Tibial nerve (tissue), 4 donors: Measurements from ENCODE around the gene ARID1B. TPM values are rescaled to one million over a fixed set of nuclear protein-coding genes. Genes with fewer than 3 reads are reported as not detected.

Experiments
- DNase-seq, 2 donors: peaks; one replicate each; pipeline ENCODE4 v3.0.0-alpha.2; 2019; ENCODE audit warnings: low spot score in 2 of 2
- H3K27ac ChIP-seq, 4 donors: fragments of 200-600 bp; sonication (generic) in 3 of 4; one replicate each; pipeline ENCODE4 v1.5.1; 2017 to 2019; ENCODE audit warnings: mild to moderate bottlenecking in 1 of 4
- H3K27me3 ChIP-seq, 2 donors: fragments of 200-600 bp; sonication (generic) in 1 of 2; one replicate each; pipeline versions ENCODE4 v1.5.1 to v1.6.0; 2017 to 2019
- H3K36me3 ChIP-seq, 3 donors: fragments of 200-600 bp; sonication (generic); one replicate each; pipeline ENCODE4 v1.5.1; 2018 to 2019
- H3K4me1 ChIP-seq, 4 donors: fragments of 200-600 bp; sonication (generic) in 3 of 4; one replicate each; pipeline ENCODE4 v1.5.1; 2017 to 2019
- H3K4me3 ChIP-seq, 4 donors: fragments of 200-600 bp; sonication (generic) in 3 of 4; one replicate each; pipeline ENCODE4 v1.5.1; 2017 to 2019; ENCODE audit warnings: mild to moderate bottlenecking in 1 of 4, moderate library complexity in 1 of 4
- H3K9me3 ChIP-seq, 4 donors: fragments of 200-600 bp; sonication (generic) in 3 of 4; one replicate each; pipeline ENCODE4 v1.5.1; 2017 to 2019
- EP300 ChIP-seq, 2 donors: sonication (generic); formaldehyde crosslinking; IDR thresholded peaks; one replicate each; pipeline ENCODE4 v1.6.1; 2017; ENCODE audit warnings: antibody characterized with exemption in 2 of 2, mild to moderate bottlenecking in 1 of 2
- POLR2A ChIP-seq, 2 donors: fragments of 450-650 bp; IDR thresholded peaks; one replicate each; pipeline ENCODE4 v1.6.1; 2017; ENCODE audit warnings: antibody characterized with exemption in 2 of 2, mild to moderate bottlenecking in 2 of 2, moderate library complexity in 2 of 2
- WGBS, 2 donors: methylation state at CpG; one replicate each; pipeline ENCODE4 v1.1.5; 2018; 5-methylcytosine and 5-hydroxymethylcytosine counted together
- total RNA-seq, 4 donors: library from RNA; depleted of rRNA; stranded (reverse); fragments of >200 nt; gene quantifications; one replicate each; pipeline ENCODE4 v1.1.0, GENCODE V29; 2016
- TF ChIP-seq, protein P1 (sequence below), 5 experiments: fragments of 200-600 bp in 3 of 5; fragments of 450-650 bp in 2 of 5; sonication (generic) in 3 of 5; IDR thresholded peaks; one replicate each; pipeline ENCODE4 v1.5.1; 2016 to 2019; ENCODE audit warnings: antibody characterized with exemption in 5 of 5, mild to moderate bottlenecking in 3 of 5, moderate library complexity in 2 of 5

ARID1B gene
- total RNA-seq, 4 donors from 2014 or later: 91.5 to 123 (median 110) TPM

DNA sequence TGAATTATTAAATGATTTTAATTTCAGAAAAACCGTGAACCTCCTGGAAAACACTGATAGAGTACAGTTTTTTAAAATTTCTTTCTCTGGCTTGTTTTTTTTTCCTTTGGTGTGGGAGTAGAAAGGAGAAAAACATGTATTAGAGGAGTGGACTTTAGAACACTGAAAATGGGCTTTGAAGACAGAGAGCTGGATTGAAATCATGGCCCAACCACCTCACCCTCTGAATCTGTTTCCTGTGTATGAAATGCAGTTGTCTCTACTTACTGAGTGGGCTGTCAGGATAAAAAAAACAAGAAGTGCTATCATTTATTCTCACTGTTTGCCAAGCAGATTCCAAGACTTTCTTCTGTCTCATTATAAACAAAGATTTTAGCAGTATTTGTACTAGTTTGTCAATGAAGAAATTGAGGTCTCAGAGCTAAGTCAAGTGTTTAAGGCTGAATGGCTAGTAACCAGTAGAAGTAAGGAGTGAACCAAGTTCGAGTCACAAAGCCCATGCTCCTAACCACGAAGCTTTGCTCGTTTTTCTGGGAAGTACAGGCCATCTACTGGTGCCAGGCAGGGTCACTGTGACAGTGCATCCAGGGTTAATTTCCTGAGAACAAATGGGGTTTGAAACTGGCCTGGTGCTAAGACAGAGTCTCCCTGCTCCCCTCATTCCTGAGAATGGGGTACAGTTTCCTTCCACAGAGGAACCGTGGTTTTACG is 289.8 kb downstream of the ARID1B start:
- peaks cover 0 to 56% (median 17%) of the 10 kb centered on the region in 4 donors for H3K4me1 ChIP-seq
- H3K9me3 ChIP-seq: no peaks in the 10 kb centered on the region
- peak overlapping the region in 1 of 4 donors; percentile 17 for H3K27ac ChIP-seq
- WGBS, 2 donors: 59 to 65% methylated on average over 6 of the region's 6 CpGs
- H3K4me3 ChIP-seq: no peak overlapping the region
- TF ChIP-seq POLR2A (IDR thresholded peaks at IDR 0.05) (no peak), EP300 (IDR thresholded peaks at IDR 0.05) (no peak)
- TF ChIP-seq, protein P1, sequence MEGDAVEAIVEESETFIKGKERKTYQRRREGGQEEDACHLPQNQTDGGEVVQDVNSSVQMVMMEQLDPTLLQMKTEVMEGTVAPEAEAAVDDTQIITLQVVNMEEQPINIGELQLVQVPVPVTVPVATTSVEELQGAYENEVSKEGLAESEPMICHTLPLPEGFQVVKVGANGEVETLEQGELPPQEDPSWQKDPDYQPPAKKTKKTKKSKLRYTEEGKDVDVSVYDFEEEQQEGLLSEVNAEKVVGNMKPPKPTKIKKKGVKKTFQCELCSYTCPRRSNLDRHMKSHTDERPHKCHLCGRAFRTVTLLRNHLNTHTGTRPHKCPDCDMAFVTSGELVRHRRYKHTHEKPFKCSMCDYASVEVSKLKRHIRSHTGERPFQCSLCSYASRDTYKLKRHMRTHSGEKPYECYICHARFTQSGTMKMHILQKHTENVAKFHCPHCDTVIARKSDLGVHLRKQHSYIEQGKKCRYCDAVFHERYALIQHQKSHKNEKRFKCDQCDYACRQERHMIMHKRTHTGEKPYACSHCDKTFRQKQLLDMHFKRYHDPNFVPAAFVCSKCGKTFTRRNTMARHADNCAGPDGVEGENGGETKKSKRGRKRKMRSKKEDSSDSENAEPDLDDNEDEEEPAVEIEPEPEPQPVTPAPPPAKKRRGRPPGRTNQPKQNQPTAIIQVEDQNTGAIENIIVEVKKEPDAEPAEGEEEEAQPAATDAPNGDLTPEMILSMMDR (IDR thresholded peaks at IDR 0.05): no peak
- no peak for DNase-seq
- no peaks in the 10 kb centered on the region for H3K36me3 ChIP-seq
- no peaks in the 10 kb centered on the region for H3K27me3 ChIP-seq

DNA sequence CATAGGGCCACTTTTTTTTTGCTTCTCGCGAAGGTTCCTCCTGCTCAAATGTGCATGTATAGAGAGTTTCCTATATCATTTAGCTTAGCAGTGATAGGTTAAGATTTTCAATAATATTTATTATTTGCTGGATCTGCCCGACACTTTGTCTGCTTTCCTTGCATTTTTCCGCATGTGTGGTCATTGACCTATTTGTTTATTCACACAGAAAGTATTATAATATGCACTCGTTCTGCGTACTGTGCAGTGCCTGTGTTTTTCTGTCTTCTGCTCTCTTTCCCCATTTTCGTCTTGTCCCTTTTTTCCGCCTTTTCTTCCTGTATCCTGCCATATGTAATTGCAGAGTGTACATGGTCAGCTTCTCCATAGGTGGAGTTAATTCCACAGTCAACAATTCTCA is 290.3 kb downstream of the ARID1B start:
- H3K4me1 ChIP-seq: peaks cover 0 to 56% (median 17%) of the 10 kb centered on the region in 4 donors
- H3K27me3 ChIP-seq: no peaks in the 10 kb centered on the region
- peak overlapping the region in 1 of 4 donors; percentile 17 for H3K27ac ChIP-seq
- DNase-seq: no peak
- no peaks in the 10 kb centered on the region for H3K9me3 ChIP-seq
- H3K36me3 ChIP-seq: no peaks in the 10 kb centered on the region
- no peak overlapping the region for H3K4me3 ChIP-seq
- 81% methylated on average over 8 of the region's 8 CpGs for WGBS, 2 donors
- TF ChIP-seq, protein P1 (IDR thresholded peaks at IDR 0.05): no peak
- no peak for TF ChIP-seq POLR2A (IDR thresholded peaks at IDR 0.05)
- no peak for TF ChIP-seq EP300 (IDR thresholded peaks at IDR 0.05)

DNA sequence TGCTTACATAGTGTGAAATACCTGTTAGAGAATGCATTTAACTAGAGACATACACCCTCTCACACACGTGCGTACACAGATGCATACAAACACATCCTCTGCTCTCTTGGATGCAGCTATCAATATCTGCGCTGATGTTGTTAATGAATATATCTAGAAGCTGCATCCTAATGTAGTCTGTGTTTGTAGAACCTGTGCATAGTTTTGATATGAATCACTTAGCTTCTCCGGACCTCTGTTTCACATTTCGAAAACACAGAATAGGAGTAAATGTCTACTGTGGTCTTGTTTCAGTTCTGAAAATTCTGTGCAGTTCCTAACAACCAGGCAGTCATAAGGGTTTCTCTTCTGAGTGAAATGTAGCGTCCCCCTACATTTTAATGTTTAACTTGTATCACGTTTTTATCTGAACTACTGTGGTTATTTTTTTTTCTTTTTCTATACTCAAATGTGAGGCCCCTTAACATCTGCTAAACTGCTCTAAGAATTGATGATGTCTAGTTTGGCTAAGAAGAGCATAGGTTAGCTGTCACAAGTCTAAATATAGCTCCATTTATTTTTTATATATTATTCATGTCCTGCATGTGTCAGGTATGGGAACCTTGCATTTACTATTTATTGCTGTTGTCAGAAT is 291.6 kb downstream of the ARID1B start:
- Histone ChIP-seq H3K4me3 (no peak overlapping the region), H3K36me3 (no peaks in the 10 kb centered on the region), H3K4me1 (peaks cover 0 to 56% (median 17%) of the 10 kb centered on the region in 4 donors), H3K27me3 (no peaks in the 10 kb centered on the region), H3K9me3 (no peaks in the 10 kb centered on the region), H3K27ac (no peak overlapping the region)
- no peak for DNase-seq
- 59 to 72% methylated on average over 7 of the region's 7 CpGs for whole genome bisulfite sequencing, 2 donors
- TF ChIP-seq EP300 (IDR thresholded peaks at IDR 0.05) (no peak), POLR2A (IDR thresholded peaks at IDR 0.05) (no peak)
- TF ChIP-seq, protein P1 (IDR thresholded peaks at IDR 0.05): no peak

DNA sequence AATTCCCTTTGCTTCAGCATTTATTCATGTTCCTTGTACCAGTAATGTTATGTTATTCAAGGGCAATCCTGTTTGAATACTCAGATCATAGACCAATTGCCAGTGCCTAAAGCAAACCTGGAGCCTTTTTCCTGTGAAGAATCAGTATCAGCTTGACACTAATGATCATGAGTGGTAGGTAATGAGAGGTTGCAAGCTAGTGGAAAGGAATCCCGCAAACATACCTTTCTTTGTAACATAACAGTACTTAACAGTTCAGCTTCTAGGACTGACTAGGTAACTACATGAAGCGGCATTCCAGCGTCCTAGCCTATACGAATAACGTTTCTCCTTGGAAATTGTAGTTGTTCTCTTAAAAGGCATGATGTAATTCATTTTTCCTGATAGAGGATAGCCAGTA is 292.4 kb downstream of the ARID1B start:
- H3K27me3 ChIP-seq: no peaks in the 10 kb centered on the region
- TF ChIP-seq EP300 (IDR thresholded peaks at IDR 0.05) (no peak), POLR2A (IDR thresholded peaks at IDR 0.05) (no peak)
- TF ChIP-seq, protein P1 (IDR thresholded peaks at IDR 0.05): no peak
- H3K27ac ChIP-seq: no peak overlapping the region
- H3K36me3 ChIP-seq: no peaks in the 10 kb centered on the region
- WGBS, 2 donors: 94 to 95% methylated on average over 5 of the region's 5 CpGs
- no peak overlapping the region for H3K4me3 ChIP-seq
- peaks cover 0 to 56% (median 17%) of the 10 kb centered on the region in 4 donors for H3K4me1 ChIP-seq
- H3K9me3 ChIP-seq: no peaks in the 10 kb centered on the region
- no peak for DNase-seq

DNA sequence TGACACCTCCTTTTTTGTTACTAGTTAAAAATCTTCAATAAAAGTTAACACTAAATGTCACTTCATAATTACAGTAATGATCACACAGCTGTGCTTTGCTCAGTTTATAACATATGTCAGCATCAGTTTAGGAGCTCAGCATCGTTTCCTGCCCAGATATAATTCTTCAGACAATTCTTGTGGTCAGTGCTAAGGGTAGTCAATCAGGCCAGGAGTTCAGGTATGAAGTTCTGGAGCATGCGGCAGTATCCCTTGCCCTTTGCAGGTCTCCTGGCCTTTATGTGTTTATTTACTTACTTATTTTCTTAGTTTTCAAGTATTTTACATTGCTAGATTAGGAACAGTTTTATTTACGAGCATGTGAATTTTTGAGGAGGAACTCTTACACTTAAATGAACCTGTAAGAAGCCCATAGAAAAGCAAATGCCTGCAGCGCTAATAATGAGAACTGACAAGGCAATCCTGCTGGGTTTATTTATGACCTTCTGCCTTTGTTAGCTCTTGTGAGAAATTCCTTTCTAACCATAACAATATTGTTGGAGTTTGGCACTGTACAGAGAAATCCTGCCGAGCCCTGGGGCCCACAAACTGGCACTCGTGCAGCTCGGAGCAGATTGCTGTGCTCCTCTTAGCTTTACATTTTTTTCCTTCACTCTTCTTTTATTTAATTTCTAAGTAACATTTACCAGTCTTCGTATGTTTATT is 293.4 kb downstream of the ARID1B start:
- H3K27me3 ChIP-seq: no peaks in the 10 kb centered on the region
- H3K36me3 ChIP-seq: no peaks in the 10 kb centered on the region
- no peak overlapping the region for H3K27ac ChIP-seq
- H3K4me3 ChIP-seq: no peak overlapping the region
- 36 to 45% methylated on average over 8 of the region's 8 CpGs for WGBS, 2 donors
- TF ChIP-seq EP300 (IDR thresholded peaks at IDR 0.05) (no peak), POLR2A (IDR thresholded peaks at IDR 0.05) (no peak)
- TF ChIP-seq, protein P1 (IDR thresholded peaks at IDR 0.05): no peak
- DNase-seq: no peak
- peaks cover 0 to 50% (median 17%) of the 10 kb centered on the region in 4 donors for H3K4me1 ChIP-seq
- no peaks in the 10 kb centered on the region for H3K9me3 ChIP-seq
